Activated CD4-positive, alpha-beta T cell treated with anti-CD3 and anti-CD28 coated beads, Interleukin-10, Interleukin-2, amounts not matched to agents 100 ng/mL and 50 ng/mL, durations not matched to agents 16 hours and 8 hours (primary cell): ENCODE results near the gene GBX1.
A peak's percentile ranks its signal among the peaks of the same experiment; 100 is the strongest.

Experiments
- DNase-seq: peaks from one replicate; pipeline ENCODE4 v3.0.0-alpha.2; 2020

GBX1 gene

DNA sequence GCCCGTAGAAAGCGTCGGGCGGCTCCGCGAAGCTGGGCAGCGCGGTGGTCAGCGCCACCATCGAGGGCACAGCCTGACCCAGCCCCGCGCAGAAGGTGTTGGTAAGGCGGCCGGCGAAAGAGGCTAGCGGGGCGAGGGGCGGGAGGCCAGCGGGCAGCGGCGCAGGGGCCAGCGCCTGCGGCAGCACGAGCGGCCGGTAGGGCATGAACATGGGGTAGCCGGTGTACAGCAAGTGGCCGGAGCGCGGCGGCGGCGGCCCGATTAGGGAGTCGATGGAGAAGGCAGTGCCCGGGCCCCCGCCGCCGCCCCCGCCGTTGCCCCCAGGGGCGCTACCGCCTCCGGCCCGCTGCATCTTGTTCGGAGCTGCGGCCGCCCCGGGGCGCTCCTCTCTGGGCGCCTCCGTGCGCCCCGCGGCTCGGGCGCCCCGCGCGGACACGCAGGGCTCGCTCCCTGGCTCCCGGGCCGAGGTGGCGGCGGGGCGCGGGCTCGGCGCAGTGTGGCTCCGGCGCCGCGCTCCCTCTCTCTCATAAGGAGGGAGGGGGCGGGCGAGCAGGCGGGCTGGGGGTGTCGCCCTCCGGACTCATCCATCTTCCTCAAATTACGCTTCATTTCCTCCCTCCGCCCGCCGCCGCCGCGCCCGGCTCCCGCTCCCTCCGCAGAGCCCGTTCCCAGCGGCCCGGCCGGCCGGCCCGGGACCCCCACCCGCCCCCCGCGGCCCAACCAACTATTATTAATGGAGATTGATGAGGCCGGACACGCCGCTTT is at the start of gene GBX1:
TSS of gene GBX1 (minus strand) at position 498 of the 765 bp plus-strand sequence. CDS start at position 352, 146 bp downstream.
- DNase-seq, result no peak

GRCh38 chr7:151215396-151215795 is 47.9 kb upstream of the GBX1 start:
- no peak for DNase-seq

- no peak for DNase-seq
Observed at GRCh38 chr7:151213826-151214225, 46.3 kb upstream of the GBX1 start.

DNA sequence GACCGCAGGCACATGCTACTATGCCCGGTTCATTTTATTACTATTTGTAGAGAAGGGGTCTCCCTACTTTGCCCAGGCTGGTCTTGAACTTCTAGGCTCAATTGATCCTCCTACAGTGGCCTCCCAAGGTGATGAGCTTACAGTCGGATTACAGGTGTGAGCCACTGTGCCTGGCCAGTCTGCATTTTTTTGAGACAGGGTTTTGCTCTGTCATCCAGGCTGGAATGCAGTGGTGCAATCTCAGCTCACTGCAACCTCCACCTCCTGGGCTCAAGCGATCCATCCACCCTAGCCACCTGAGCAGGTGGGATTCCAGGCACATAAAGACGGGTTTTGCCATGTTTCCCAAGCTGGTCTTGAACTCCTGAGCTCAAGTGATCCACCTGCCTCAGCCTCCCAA is 45.1 kb upstream of the GBX1 start:
- DNase-seq, result no peak

GRCh38 chr7:151211155-151211772 is 43.8 kb upstream of the GBX1 start:
- DNase-seq, result no peak

DNA sequence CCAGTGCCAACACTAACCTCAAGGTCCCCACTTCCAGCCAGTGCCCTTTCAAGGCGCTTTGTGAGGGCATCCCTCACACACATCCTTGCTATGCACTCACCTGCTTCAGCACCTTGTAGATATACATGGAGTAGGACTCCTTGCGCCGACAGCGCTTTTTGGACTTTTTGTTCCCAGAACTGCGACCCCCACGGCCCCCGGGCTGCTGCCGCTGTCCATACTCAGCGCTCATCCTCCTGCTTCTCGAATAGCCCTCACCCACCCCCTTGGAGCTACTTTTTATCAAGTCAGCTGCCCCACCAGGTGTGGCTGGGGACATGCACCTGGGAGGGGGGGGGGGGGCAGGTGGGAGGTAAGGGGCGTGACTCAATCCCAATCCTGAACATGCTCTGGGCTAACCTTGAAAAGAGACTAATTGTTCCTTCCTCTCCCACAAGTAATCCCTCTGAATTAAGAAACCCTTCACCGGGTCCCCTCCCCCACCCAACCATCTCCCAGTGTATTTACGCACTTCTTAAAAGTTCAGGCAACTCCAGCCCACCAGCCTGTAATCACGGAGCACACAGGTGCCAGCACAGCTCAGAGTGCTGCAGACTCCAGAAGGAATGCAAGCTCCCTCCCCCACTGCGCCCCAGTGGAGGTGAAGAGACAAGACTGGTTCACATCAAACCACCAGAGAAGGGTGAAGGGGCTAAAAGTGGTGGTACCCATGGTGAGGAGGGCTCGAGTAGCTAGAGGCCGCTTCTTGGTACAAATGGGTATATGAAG is 42.8 kb upstream of the GBX1 start, which contains the start of gene H2BK1:
TSS of gene H2BK1 (minus strand) at position 402 of the 768 bp plus-strand sequence. CDS start at position 232, 170 bp downstream.
- no peak for DNase-seq

GRCh38 chr7:151209588-151209987 is 42.1 kb upstream of the GBX1 start:
- DNase-seq, result no peak

DNA sequence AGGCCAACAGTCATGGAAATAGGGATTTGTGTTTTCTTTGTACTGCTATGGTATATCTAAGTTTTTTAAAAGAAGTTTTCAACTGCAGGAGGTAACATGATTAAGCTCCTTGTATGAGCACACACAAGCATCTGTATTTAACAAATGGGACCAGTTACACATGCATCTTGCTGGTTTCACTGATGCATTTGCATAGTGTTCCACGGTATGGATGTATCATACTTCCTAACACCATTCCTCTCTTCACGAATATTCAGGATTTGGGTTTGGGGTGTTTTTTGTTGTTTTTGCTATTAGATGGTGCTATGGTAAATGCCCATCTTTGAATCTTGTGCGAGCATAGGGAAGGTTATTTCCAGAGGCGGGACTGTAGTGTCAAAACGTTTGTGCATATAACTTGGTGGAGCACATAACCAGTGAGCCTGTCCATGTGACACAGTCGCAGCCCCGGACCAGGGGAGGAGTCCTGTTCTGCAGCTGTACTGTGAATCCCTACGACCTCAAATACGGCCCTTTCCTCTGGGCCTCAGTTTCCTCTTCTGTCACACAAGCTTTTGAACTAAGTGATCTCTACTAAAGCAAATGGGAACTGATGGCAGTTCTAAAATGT is 40.9 kb upstream of the GBX1 start:
- no peak for DNase-seq

- no peak for DNase-seq
Observed at GRCh38 chr7:151207804-151208203, 40.3 kb upstream of the GBX1 start.

GRCh38 chr7:151207315-151207714 is 39.8 kb upstream of the GBX1 start:
- DNase-seq, result no peak

DNA sequence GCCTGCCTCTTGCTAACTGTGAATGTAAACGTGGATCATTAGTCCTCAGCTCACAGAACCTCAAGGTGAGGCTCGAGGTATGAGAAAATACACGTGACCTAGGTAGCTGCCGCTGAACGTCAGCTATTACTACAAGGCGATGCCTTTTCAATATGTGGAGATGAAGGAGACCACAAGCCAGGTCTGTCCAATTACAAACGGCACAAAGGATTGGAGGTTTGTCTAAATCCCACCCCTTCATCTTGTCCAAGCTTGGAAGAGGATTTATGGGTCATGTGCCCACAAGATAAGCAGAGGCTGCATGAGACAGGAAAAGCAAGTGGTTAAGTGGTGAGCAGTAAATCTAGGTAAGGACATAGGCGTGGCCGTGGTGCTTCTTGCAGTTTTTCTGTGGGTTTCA is 39.4 kb upstream of the GBX1 start:
- peak; percentile 37 for DNase-seq

- no peak for DNase-seq
Observed at GRCh38 chr7:151205730-151206129, 38.2 kb upstream of the GBX1 start.

DNA sequence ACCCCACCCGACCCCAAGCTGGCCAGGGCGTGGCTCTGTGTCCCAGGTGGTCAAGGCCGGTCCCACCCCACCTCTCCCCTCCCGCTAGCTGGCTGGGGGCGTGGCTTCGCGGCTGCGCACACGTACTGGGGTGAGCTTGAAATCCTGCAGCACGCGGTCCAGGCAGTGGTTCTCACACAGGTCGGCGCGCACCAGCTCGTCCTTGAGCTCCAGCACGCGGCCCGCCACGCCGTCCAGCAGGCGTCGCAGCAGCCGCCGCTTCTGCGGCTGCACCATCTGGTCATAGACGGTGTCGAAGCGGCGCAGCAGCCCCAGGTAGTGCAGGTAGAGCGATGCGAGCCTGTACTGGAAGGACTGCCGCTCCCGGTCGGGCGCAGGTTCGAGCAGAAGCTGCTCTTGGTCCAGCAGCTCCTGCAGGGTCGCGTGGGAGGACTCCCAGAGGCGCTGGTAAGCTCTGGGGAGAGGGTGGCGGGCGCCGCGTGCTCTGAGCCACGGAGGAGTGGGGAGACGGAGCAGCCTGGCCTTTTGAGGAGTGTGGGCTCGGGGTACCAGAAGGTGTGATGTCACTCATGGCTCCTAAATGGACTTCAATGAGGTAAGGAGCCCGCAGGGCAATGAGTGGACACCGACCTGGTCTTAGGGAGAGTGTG is 37.0 kb upstream of the GBX1 start:
- DNase-seq, result no peak

- DNase-seq, result no peak
Observed at GRCh38 chr7:151202836-151203235, 35.3 kb upstream of the GBX1 start.

- no peak for DNase-seq
Observed at GRCh38 chr7:151201751-151202150, 34.3 kb upstream of the GBX1 start.

DNA sequence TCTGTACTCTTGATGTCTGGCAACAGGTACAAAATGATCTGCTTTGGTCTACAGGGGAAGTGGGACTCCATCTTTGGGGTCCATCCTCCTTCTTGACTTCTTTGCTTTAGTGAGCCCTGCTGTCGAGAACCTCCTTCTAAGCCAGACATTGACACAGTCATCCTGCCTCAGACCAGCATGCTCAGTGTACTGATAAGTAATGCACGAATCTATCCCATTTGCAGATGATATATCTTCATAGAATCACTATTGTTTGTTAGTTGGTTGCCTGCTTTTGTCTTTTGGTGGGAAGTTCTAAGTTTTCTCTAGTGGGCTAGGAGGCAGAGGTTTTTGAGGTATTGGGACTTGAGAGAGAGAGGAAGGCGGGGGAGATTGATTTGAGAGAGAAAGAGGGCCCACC is 33.9 kb upstream of the GBX1 start:
- DNase-seq, result no peak

DNA sequence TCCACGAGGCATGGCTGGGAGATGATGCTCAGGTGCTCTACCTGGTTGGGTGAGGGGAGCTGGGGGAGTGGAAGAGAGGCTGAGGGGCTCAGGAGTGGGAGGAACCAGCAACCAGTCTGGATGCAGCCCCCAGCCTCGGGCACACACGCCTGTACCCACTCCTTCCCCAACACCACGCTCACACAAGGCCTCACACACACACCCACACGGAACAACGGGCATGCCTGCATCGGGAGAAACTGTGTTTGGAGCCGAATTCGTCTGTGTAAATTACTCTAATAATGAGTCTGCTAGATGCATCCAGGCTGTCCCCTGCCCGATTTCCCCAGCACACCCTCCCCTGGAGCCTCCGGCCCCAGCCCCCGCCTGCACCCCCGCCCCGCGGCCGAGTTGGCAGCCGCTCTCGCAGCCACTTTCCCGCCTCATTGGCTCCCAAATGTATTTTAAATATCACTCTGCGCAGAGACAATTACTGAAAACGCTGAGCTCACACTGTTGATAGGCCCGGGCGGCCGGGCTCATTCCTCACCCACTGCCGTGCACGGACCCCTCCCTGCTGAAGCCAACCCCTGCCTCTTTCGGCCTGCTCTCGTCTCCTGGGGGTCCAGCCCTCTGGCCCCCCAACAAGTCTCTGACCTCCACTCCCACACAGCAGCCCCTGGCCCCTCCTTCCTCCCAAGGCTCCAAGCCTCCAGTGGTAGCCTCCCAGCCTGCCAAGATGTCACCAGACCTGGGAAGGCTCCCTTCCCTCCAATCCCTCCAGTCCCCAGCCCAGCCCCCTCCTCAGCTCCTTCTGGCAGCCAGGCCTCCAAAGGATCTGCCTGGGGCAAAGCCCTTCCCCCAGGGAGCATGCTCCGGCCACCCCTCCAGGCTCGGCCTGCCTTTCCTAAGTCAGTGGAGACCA is 31.7 kb upstream of the GBX1 start:
- no peak for DNase-seq

DNA sequence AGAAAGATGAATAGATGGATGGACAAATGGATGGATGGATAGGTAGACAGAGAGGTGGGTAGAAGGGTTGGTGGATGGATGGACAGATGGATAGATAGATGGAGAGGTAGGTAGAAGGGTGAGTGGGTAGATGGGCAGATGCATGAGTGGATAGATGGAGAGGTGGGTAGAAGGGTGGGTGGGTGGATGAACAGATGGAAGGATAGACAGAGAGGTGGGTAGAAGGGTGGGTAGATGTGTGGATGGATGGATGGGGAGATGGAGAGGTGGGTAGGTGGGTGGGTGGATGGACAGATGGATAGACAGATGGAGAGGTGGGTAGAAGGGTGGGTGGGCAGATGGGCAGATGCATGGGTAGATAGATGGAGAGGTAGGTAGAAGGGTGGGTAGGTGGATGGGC is 30.4 kb upstream of the GBX1 start:
- no peak for DNase-seq

DNA sequence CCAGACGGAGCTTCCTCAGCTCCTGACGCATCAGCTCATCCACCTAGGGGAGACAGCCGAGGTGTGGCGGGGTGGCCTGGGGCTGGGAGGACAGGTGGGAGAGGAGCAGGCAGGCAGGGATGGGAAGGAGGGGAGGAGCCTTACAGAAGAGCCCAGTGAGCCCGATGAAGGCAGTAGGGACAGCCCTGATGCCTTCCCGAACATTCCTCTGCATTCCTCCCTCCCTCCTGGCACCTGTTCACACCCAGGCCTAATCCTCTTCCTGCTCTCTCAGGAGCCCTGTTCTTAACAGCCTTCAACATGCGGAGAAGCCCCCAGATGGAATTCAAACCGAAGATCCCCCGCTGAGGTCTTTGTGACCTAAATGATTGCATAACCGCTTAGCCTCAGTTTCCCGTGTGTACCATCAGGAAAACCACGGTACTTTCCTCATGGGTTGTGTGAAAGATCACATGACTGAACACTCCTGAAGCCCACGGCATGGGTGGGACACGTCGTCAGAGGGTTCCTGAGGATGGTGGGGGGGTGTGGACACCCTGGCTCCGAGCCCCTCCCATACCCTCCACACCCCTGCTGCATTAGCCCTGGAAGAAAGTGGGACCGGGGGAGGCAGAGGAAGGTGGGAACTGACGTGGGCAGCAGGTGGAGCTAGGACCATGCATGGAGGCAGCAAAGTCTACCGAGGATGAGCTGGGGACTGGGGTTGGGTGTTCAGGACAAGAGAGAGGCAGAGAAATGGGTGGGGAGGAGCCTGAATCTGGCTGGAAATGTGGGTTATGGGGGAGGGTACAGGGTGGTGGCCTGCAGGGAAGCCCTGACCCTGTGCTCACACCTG is 28.3 kb upstream of the GBX1 start:
- DNase-seq, result no peak

- no peak for DNase-seq
Observed at GRCh38 chr7:151194188-151194587, 26.7 kb upstream of the GBX1 start.
